ENCODE measurements around the gene VSIG8.

Gene VSIG8

GRCh38 chr1:159873530-159874143, 11.2 kb upstream of the VSIG8 start:
- H3K9me3 Mint-ChIP-seq, result no peaks in the 10 kb centered on the region
- no peak overlapping the region for H3K4me3 Mint-ChIP-seq
- H3K4me1 Mint-ChIP-seq (ENCODE audit: low read depth), result peaks cover 4% of the 10 kb centered on the region
- no peak overlapping the region for H3K27ac Mint-ChIP-seq
- H3K36me3 Mint-ChIP-seq (ENCODE audit: low read depth), result no peaks in the 10 kb centered on the region
- peaks cover 14% of the 10 kb centered on the region for H3K27me3 Mint-ChIP-seq (ENCODE audit: low read depth)

- Mint-ChIP-seq H3K27me3 (ENCODE audit: low read depth) (peaks cover 14% of the 10 kb centered on the region), H3K4me3 (no peak overlapping the region), H3K36me3 (ENCODE audit: low read depth) (no peaks in the 10 kb centered on the region), H3K27ac (no peak overlapping the region), H3K4me1 (ENCODE audit: low read depth) (peaks cover 4% of the 10 kb centered on the region), H3K9me3 (no peaks in the 10 kb centered on the region)
Measured at GRCh38 chr1:159872891-159873290, 10.4 kb upstream of the VSIG8 start.

- H3K4me1 Mint-ChIP-seq (ENCODE audit: low read depth), result peaks cover 14% of the 10 kb centered on the region
- peaks cover 21% of the 10 kb centered on the region for H3K27me3 Mint-ChIP-seq (ENCODE audit: low read depth)
- no peak overlapping the region for H3K27ac Mint-ChIP-seq
- no peaks in the 10 kb centered on the region for H3K36me3 Mint-ChIP-seq (ENCODE audit: low read depth)
- H3K4me3 Mint-ChIP-seq, result no peak overlapping the region
- no peaks in the 10 kb centered on the region for H3K9me3 Mint-ChIP-seq
Measured at GRCh38 chr1:159870704-159871103, 8.2 kb upstream of the VSIG8 start.

DNA sequence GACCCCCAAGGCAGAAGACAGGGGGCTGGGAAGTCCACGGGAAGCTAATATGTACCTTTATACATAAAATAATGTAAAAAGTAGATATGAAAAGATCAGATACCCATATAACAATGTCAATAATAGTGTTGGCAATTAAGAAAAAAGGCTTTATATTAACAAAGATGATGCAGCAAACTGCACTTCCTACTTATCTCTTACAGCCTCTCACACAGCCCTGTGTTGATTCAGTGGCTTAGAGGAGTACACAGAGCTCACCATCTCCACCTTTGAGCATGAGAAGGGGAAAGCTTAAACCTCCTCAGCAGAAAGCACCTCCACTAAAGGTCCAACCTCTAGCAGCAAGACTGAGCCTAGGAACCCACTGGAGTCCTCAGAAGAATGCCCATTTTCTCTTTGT, 7.2 kb upstream of the VSIG8 start:
- no peaks in the 10 kb centered on the region for H3K36me3 Mint-ChIP-seq (ENCODE audit: low read depth)
- no peak overlapping the region for H3K4me3 Mint-ChIP-seq
- no peak overlapping the region for H3K27ac Mint-ChIP-seq

DNA sequence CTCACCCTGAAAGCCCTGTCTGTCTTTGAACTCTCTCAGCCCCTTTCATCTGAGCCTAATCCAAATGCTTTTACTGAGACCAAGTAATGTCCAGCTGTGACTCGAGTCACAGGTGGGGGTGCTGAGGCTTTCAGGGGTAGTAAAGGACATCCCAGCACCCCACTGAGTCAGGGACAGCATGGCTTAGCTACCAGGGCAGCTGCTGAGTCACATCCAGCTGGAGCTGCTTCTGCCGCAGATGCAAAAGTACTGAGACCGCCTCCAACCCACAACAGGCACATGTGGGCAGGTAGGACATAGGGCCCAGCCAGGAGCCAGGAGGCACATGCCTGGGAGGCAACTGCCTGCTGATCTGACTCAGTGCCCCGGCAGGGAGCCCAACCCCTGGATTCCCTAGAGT, 6.7 kb upstream of the VSIG8 start:
- peaks cover 22% of the 10 kb centered on the region for H3K27me3 Mint-ChIP-seq (ENCODE audit: low read depth)
- no peak overlapping the region for H3K4me3 Mint-ChIP-seq
- H3K4me1 Mint-ChIP-seq (ENCODE audit: low read depth), result peaks cover 15% of the 10 kb centered on the region
- no peaks in the 10 kb centered on the region for H3K9me3 Mint-ChIP-seq
- no peaks in the 10 kb centered on the region for H3K36me3 Mint-ChIP-seq (ENCODE audit: low read depth)
- no peak overlapping the region for H3K27ac Mint-ChIP-seq

More for the DNA sequence above, 7.2 kb upstream of the VSIG8 start:
- no peaks in the 10 kb centered on the region for H3K9me3 Mint-ChIP-seq
- H3K4me1 Mint-ChIP-seq (ENCODE audit: low read depth), result peaks cover 15% of the 10 kb centered on the region
- H3K27me3 Mint-ChIP-seq (ENCODE audit: low read depth), result peaks cover 22% of the 10 kb centered on the region

- H3K4me1 Mint-ChIP-seq (ENCODE audit: low read depth), result peaks cover 15% of the 10 kb centered on the region
- no peak overlapping the region for H3K27ac Mint-ChIP-seq
- H3K36me3 Mint-ChIP-seq (ENCODE audit: low read depth), result no peaks in the 10 kb centered on the region
Measured at GRCh38 chr1:159868766-159869165, 6.3 kb upstream of the VSIG8 start.

GRCh38 chr1:159867664-159868026, 5.2 kb upstream of the VSIG8 start:
- H3K27ac Mint-ChIP-seq, result no peak overlapping the region
- no peaks in the 10 kb centered on the region for H3K9me3 Mint-ChIP-seq
- H3K27me3 Mint-ChIP-seq (ENCODE audit: low read depth), result peaks cover 22% of the 10 kb centered on the region
- no peaks in the 10 kb centered on the region for H3K36me3 Mint-ChIP-seq (ENCODE audit: low read depth)
- no peak overlapping the region for H3K4me3 Mint-ChIP-seq
- H3K4me1 Mint-ChIP-seq (ENCODE audit: low read depth), result peaks cover 15% of the 10 kb centered on the region

More at GRCh38 chr1:159868766-159869165, 6.3 kb upstream of the VSIG8 start:
- Mint-ChIP-seq H3K4me3 (no peak overlapping the region), H3K27me3 (ENCODE audit: low read depth) (peaks cover 22% of the 10 kb centered on the region), H3K9me3 (no peaks in the 10 kb centered on the region)

DNA sequence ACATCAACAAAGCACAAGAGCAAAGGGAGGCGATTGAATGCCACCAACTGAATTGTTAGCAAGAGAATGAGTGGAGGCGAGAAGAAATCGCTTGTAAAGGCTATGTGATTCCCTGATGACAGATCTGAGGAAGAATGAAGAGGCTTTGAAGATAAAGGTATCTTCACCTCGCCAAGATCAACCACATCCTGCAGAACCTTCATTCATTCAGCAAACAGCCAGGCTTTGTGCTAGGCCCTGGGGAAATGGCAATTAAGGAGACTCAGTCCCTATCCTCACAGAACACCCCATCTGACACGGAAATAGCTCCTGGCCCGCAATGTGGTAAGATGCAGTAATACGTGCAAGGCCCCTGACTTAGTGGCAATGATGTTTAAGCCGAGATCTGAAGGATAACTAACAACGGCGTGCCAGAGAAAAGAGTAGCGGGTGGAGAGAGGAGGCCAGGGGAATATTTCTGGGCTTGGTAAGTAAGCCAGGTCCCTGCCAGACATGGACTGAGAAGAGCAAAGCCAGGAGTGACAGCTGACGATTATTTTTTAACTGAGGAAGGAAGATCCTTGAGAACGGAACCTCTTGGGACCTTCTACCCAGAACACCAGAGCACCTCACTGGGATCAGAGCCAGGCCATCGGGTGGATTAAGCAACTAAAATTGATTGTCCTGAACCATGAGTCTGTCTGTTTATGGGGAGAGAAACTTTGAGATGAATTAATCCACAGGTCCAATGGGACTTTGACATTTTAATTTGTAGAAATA, 4.6 kb upstream of the VSIG8 start:
- no peak overlapping the region for H3K27ac Mint-ChIP-seq
- no peaks in the 10 kb centered on the region for H3K36me3 Mint-ChIP-seq (ENCODE audit: low read depth)
- H3K9me3 Mint-ChIP-seq, result no peaks in the 10 kb centered on the region
- peaks cover 20% of the 10 kb centered on the region for H3K27me3 Mint-ChIP-seq (ENCODE audit: low read depth)
- peaks cover 15% of the 10 kb centered on the region for H3K4me1 Mint-ChIP-seq (ENCODE audit: low read depth)
- H3K4me3 Mint-ChIP-seq, result no peak overlapping the region

DNA sequence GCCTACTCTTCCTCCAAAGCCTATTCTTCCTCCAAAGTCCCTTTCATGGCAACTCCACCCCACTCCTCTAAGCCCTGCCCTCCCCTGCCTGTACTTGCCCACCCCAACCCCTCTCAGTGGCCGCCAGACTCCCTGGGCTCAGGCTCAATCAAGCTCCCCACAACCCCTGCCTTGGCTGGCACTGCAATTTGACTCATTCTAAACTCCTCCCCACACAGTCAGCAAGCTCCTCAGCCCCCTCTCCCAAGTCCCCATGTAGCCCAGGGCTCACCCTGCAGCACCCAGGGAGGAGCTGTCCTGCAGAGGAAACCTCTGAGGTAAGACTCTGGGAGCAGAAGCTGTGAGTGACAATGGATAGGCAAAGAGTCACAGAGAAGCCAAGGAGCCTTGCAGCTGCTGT, 3.6 kb upstream of the VSIG8 start:
- Mint-ChIP-seq H3K27ac (no peak overlapping the region), H3K36me3 (ENCODE audit: low read depth) (no peaks in the 10 kb centered on the region), H3K4me3 (no peak overlapping the region), H3K9me3 (no peaks in the 10 kb centered on the region), H3K4me1 (ENCODE audit: low read depth) (peaks cover 15% of the 10 kb centered on the region), H3K27me3 (ENCODE audit: low read depth) (peaks cover 27% of the 10 kb centered on the region)

GRCh38 chr1:159864262-159864661, 1.8 kb upstream of the VSIG8 start:
- Mint-ChIP-seq H3K4me3 (no peak overlapping the region), H3K27me3 (ENCODE audit: low read depth) (peaks cover 27% of the 10 kb centered on the region), H3K9me3 (no peaks in the 10 kb centered on the region), H3K4me1 (ENCODE audit: low read depth) (peaks cover 14% of the 10 kb centered on the region), H3K36me3 (ENCODE audit: low read depth) (no peaks in the 10 kb centered on the region), H3K27ac (no peak overlapping the region)

DNA sequence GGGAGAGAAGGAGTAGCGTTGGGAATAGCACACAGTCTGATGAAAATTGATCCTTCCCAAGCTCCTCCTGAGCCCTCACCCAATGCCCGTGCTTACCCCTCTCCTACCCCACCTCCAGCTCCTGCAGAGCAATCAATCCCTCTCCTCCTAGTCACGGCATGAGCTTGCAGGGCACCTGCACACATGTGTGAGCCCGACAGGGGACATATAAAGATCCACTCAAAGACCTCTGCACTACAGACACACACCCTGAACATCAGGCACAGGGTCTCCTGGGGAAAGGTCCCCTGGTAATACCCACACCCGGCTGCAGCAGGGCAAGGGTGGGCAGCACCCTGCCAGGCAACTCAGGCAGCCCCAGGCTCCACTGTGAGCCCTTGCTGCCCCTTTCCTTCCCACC, 426 bp downstream of the VSIG8 start:
- peaks cover 12% of the 10 kb centered on the region for H3K4me1 Mint-ChIP-seq (ENCODE audit: low read depth)
- H3K27ac Mint-ChIP-seq, result no peak overlapping the region

GRCh38 chr1:159861218-159861617, 1.2 kb downstream of the VSIG8 start:
- no peaks in the 10 kb centered on the region for H3K9me3 Mint-ChIP-seq
- peaks cover 18% of the 10 kb centered on the region for H3K27me3 Mint-ChIP-seq (ENCODE audit: low read depth)
- H3K4me3 Mint-ChIP-seq, result no peak overlapping the region

More for the DNA sequence above, 426 bp downstream of the VSIG8 start:
- Mint-ChIP-seq H3K9me3 (no peaks in the 10 kb centered on the region), H3K27me3 (ENCODE audit: low read depth) (peaks cover 24% of the 10 kb centered on the region), H3K36me3 (ENCODE audit: low read depth) (no peaks in the 10 kb centered on the region), H3K4me3 (no peak overlapping the region)

GRCh38 chr1:159860456-159860855, 2.0 kb downstream of the VSIG8 start:
- Mint-ChIP-seq H3K9me3 (no peaks in the 10 kb centered on the region), H3K27ac (no peak overlapping the region), H3K36me3 (ENCODE audit: low read depth) (no peaks in the 10 kb centered on the region)

More at GRCh38 chr1:159861218-159861617, 1.2 kb downstream of the VSIG8 start:
- no peak overlapping the region for H3K27ac Mint-ChIP-seq
- no peaks in the 10 kb centered on the region for H3K36me3 Mint-ChIP-seq (ENCODE audit: low read depth)
- peaks cover 5% of the 10 kb centered on the region for H3K4me1 Mint-ChIP-seq (ENCODE audit: low read depth)

DNA sequence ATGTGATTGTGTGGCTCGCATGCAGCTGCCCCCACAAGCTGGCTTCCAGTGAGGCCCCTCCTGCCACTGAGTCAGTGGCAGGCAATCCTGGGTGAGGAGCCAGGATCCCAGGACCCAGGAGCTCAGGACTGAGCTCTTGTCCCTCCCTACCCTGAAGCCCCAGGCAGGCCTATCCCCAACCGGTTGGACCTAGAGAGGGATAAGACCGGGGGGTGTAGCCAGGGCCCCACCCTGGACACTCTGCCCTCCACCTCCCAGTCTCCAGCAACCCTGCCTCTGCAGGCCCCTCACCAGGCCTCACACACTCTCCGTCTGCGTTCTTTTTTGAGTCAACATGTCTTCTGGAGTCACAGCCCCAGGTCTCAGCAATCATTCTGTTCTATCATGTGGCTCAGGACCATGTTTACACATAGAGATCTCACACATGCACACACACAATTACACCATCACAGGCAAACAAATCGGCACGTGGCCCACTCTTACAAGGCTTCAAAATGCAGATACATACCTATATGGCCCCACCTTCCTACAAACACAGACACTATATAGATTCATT, 2.6 kb downstream of the VSIG8 start:
- Mint-ChIP-seq H3K27me3 (ENCODE audit: low read depth) (peaks cover 14% of the 10 kb centered on the region), H3K4me1 (ENCODE audit: low read depth) (peaks cover 4% of the 10 kb centered on the region), H3K9me3 (no peaks in the 10 kb centered on the region), H3K4me3 (no peak overlapping the region), H3K36me3 (ENCODE audit: low read depth) (peaks cover 1% of the 10 kb centered on the region), H3K27ac (no peak overlapping the region)

More at GRCh38 chr1:159860456-159860855, 2.0 kb downstream of the VSIG8 start:
- Mint-ChIP-seq H3K4me1 (ENCODE audit: low read depth) (peaks cover 2% of the 10 kb centered on the region), H3K4me3 (no peak overlapping the region), H3K27me3 (ENCODE audit: low read depth) (peaks cover 10% of the 10 kb centered on the region)

- peaks cover 10% of the 10 kb centered on the region for H3K4me1 Mint-ChIP-seq (ENCODE audit: low read depth)
- H3K27me3 Mint-ChIP-seq (ENCODE audit: low read depth), result peaks cover 27% of the 10 kb centered on the region
- peaks cover 1% of the 10 kb centered on the region for H3K36me3 Mint-ChIP-seq (ENCODE audit: low read depth)
- H3K27ac Mint-ChIP-seq, result no peak overlapping the region
- H3K4me3 Mint-ChIP-seq, result no peak overlapping the region
- no peaks in the 10 kb centered on the region for H3K9me3 Mint-ChIP-seq
Measured at GRCh38 chr1:159857889-159858288, 4.6 kb downstream of the VSIG8 start.
